ENCODE results near the gene CRYAB. TPM values are rescaled to one million over a fixed set of nuclear protein-coding genes. Genes with fewer than 3 reads are reported as not detected.
"Not testable (repeated sequence)": the region's sequence is repeated elsewhere in the genome, so short reads cannot be mapped to it uniquely, and the experiment has no call there.

The CRYAB gene
- total and polyA plus RNA-seq, 2 experiments from 2014 or later: 15.3 to 91.8 TPM

DNA sequence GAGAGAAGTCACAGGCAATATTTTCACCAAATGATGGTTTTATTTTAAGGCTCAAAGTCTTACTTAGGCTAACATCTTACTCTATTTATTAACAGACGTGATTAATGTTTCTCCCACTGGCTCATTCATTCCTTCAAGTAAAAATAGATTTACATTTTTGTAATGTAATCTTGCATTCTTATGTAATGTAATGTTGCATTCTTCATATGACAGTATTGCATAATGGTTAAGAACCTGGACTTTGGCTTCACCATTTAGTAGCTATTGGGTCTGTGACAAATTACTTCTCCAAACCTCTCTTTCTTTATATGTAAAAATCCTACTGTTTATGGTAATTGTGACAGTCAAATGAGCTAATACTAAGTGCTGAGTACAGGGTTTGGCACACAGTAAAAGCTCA is 22.3 kb upstream of the CRYAB start:
- no peak for DNase-seq (ENCODE audit: low read depth in 1 of 2, low spot score in 1 of 2)
- Histone ChIP-seq H3K4me1 (ENCODE audit: low read depth) (peaks cover 37% of the 10 kb centered on the region), H3K9me3 (ENCODE audit: low read depth) (no peaks in the 10 kb centered on the region), H3K36me3 (no peaks in the 10 kb centered on the region), H3K27me3 (no peaks in the 10 kb centered on the region), H3K27ac (no peak overlapping the region), H3K4me3 (no peak overlapping the region)
- TF ChIP-seq, protein P1, sequence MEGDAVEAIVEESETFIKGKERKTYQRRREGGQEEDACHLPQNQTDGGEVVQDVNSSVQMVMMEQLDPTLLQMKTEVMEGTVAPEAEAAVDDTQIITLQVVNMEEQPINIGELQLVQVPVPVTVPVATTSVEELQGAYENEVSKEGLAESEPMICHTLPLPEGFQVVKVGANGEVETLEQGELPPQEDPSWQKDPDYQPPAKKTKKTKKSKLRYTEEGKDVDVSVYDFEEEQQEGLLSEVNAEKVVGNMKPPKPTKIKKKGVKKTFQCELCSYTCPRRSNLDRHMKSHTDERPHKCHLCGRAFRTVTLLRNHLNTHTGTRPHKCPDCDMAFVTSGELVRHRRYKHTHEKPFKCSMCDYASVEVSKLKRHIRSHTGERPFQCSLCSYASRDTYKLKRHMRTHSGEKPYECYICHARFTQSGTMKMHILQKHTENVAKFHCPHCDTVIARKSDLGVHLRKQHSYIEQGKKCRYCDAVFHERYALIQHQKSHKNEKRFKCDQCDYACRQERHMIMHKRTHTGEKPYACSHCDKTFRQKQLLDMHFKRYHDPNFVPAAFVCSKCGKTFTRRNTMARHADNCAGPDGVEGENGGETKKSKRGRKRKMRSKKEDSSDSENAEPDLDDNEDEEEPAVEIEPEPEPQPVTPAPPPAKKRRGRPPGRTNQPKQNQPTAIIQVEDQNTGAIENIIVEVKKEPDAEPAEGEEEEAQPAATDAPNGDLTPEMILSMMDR (IDR thresholded peaks at IDR 0.05; ENCODE audit: low read depth, low read length): no peak

DNA sequence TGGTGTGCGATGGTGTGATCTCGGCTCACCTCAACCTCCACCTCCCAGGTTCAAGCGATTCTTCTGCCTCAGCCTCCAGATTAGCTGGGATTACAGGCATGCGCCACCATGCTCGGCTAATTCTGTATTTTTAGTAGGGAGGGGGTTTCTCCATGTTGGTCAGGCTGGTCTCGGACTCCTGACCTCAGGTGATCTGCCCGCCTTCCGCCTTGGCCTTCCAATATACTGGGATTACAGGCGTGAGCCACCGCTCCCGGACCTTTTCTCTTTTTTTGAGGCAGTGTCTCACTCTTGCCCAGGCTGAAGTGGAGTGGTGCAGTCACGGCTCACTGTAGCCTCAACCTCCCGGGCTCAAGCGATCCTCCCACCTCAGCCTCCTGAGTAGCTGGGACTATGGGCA is 21.6 kb upstream of the CRYAB start:
- not testable (repeated sequence) for DNase-seq (ENCODE audit: low read depth in 1 of 2, low spot score in 1 of 2); H3K4me3 ChIP-seq; H3K27me3 ChIP-seq; H3K9me3 ChIP-seq (ENCODE audit: low read depth); H3K27ac ChIP-seq; H3K36me3 ChIP-seq
- peaks cover 30% of the 10 kb centered on the region for H3K4me1 ChIP-seq (ENCODE audit: low read depth)

DNA sequence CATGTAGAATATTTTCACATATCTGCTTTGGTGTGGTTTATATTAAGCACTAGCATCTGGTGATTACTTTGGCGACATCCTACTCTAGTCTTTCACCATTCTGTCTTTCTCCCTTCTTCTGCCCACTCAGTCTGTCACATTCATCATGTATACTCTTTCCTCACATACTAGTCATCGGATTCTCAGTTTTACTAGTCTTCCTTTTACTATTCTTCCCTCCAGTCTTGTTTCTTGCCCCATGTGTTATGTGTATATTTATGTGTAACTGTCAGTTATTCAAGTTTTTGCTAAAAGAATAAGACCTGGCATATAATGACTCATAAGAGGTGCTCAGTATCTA is 21.0 kb upstream of the CRYAB start:
- Histone ChIP-seq H3K27ac (no peak overlapping the region), H3K27me3 (no peaks in the 10 kb centered on the region), H3K9me3 (ENCODE audit: low read depth) (no peaks in the 10 kb centered on the region), H3K36me3 (no peaks in the 10 kb centered on the region), H3K4me3 (no peak overlapping the region), H3K4me1 (ENCODE audit: low read depth) (peaks cover 24% of the 10 kb centered on the region)
- no peak for DNase-seq (ENCODE audit: low read depth in 1 of 2, low spot score in 1 of 2)
- TF ChIP-seq, protein P1 (IDR thresholded peaks at IDR 0.05; ENCODE audit: low read depth, low read length): no peak

DNA sequence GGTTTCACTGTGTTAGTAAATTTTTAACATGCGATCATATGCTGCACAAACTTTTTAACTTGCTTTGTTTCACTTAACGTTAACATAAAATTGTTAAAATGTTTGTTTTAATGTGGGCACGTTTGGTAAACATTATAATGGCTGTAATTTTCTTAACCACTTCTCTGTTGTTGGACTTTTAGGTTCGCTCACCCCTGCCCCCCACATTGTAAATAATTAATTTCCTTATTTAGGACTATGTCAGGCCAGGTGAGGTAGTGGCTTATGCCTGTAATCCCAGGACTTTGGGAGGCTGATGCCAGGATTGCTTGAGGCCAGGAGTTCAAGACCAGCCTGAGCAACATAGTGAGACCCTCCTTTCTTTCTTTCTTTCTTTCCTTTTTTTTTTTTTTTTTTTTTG is 18.9 kb upstream of the CRYAB start:
- Histone ChIP-seq H3K4me3 (no peak overlapping the region), H3K27ac (no peak overlapping the region), H3K36me3 (no peaks in the 10 kb centered on the region), H3K27me3 (no peaks in the 10 kb centered on the region), H3K4me1 (ENCODE audit: low read depth) (peaks cover 18% of the 10 kb centered on the region), H3K9me3 (ENCODE audit: low read depth) (no peaks in the 10 kb centered on the region)
- DNase-seq (ENCODE audit: low read depth in 1 of 2, low spot score in 1 of 2): no peak
- TF ChIP-seq, protein P1 (IDR thresholded peaks at IDR 0.05; ENCODE audit: low read depth, low read length): no peak

DNA sequence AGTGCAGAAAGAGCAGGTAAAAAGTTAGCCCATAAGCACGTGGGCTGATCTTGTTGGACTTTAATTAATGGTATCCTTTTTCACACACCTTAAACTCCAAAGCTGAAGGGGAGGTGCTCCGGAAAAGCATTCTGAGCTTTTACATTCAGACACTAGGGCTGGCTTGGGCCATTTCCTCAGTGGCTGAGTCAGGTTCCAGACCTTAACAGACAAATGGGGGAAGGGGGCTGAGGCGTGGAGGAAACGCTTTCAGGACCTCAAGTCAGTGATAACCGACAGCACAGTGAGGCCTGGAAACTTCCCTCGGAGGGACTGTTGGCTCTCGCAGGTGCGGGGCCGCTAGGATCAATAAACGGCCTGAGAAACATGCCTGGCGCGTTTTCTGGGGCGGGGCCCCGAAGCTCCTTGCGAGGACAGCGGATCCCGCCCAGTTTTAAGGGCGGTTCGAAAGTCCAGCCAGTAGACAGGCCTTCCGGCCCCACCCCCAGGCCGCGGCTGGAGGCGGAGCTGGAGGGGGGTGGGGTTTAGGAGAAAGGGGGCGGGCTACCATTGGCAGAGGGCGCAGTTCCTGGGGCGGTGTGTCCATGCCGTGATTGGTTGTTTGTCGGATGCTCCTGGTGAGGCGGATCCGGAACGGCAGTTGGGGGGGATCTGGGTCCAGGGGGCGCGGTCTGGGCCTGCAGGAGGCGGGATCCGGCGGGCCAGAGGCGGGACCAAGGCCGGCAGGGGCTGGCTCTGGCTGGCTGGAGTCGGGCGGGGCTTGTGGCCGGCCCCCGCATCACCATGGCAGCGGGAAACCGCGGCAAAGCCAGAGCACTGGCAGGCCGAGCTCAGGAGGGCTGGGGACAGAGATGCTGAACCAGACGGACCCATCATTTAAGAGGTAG is 15.2 kb upstream of the CRYAB start:
- H3K27me3 ChIP-seq: no peaks in the 10 kb centered on the region
- DNase-seq (ENCODE audit: low read depth in 1 of 2, low spot score in 1 of 2): peak; percentile 97 to 99
- TF ChIP-seq, protein P1 (IDR thresholded peaks at IDR 0.05; ENCODE audit: low read depth, low read length): no peak
- H3K4me3 ChIP-seq: peak overlapping the region; percentile 21
- H3K36me3 ChIP-seq: no peaks in the 10 kb centered on the region
- peaks cover 25% of the 10 kb centered on the region for H3K4me1 ChIP-seq (ENCODE audit: low read depth)
- H3K27ac ChIP-seq: peak overlapping the region; percentile 90
- no peaks in the 10 kb centered on the region for H3K9me3 ChIP-seq (ENCODE audit: low read depth)

DNA sequence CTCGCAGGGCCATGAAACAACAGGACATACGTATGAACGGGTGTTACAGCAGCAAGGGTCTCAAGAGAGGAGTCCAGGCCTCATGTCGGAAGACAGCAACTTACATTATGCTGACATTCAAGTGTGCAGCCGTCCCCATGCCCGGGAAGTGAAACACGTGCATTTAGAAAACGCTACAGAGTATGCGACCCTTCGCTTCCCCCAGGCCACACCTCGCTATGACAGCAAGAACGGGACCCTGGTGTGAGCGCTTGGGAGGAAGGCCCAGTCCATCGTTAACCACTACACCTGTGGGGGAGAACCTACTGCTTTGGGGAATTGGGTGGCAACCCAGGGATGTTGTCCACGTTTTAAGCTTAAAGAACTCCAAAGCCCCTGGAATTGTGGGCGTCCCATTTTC is 14.4 kb upstream of the CRYAB start:
- Histone ChIP-seq H3K27me3 (no peaks in the 10 kb centered on the region), H3K4me1 (ENCODE audit: low read depth) (peaks cover 25% of the 10 kb centered on the region), H3K4me3 (no peak overlapping the region), H3K36me3 (no peaks in the 10 kb centered on the region), H3K9me3 (ENCODE audit: low read depth) (no peaks in the 10 kb centered on the region), H3K27ac (peak overlapping the region; percentile 90)
- no peak for DNase-seq (ENCODE audit: low read depth in 1 of 2, low spot score in 1 of 2)
- TF ChIP-seq, protein P1 (IDR thresholded peaks at IDR 0.05; ENCODE audit: low read depth, low read length): no peak
